GM23338 (cell line): ENCODE measurements around the gene EYS.

ENCODE experiments used
- CTCF ChIP-seq, 2 experiments: fragments of 200-600 bp in 1 of 2; sonication (generic) in 1 of 2; conservative IDR thresholded peaks; 2 replicates each; pipeline versions ENCODE4 v1.5.1 to v1.6.1; 2016 to 2017; ENCODE audit warnings: antibody characterized with exemption in 2 of 2, low read depth in 2 of 2, mild to moderate bottlenecking in 2 of 2, moderate library complexity in 1 of 2
- EZH2phosphoT487 ChIP-seq: fragments of 200-600 bp; sonication (generic); IDR thresholded peaks from one replicate; pipeline ENCODE4 v1.8.1; 2018; ENCODE audit warnings: antibody characterized with exemption; ENCODE audit not compliant: unreplicated experiment
- JUNB ChIP-seq: IDR thresholded peaks from one replicate; pipeline ENCODE4 v1.6.1; 2016; ENCODE audit warnings: antibody characterized with exemption; ENCODE audit not compliant: unreplicated experiment
- ZNF331 ChIP-seq: fragments of 250-450 bp; sonication (Bioruptor Pico); IDR thresholded peaks from 2 replicates; pipeline ENCODE4 v1.5.0; 2020; ENCODE audit warnings: low read depth, mild to moderate bottlenecking, moderate library complexity

- TF ChIP-seq CTCF (conservative IDR thresholded peaks at IDR 0.05; ENCODE audit: low read depth in 2 of 2) (no peak), ZNF331 (CRISPR knock-in tag) (no peak), EZH2phosphoT487 (no peak), JUNB (no peak)
Observed at GRCh38 chr6:64737418-64737817, 969.6 kb downstream of the EYS start.
